GM23248 (cell line): ENCODE measurements around the gene TBX3.

ENCODE experiments used
- EZH2 ChIP-seq: fragments of 200-600 bp; sonication (generic); IDR thresholded peaks from 2 replicates; pipeline ENCODE4 v1.6.1; 2018; ENCODE audit warnings: antibody characterized with exemption, mild to moderate bottlenecking; ENCODE audit not compliant: insufficient read depth, poor library complexity, severe bottlenecking
- EZH2phosphoT487 ChIP-seq: fragments of 200-600 bp; sonication (generic); IDR thresholded peaks from 2 replicates; pipeline ENCODE4 v1.6.1; 2018; ENCODE audit warnings: antibody characterized with exemption, moderate library complexity, mild to moderate bottlenecking, low read depth; ENCODE audit not compliant: insufficient read depth

- TF ChIP-seq EZH2 (no peak), EZH2phosphoT487 (no peak)
These were observed 1.9 kb upstream of the TBX3 start for GRCh38 chr12:114685869-114686268.
